SK-N-SH treated with all-trans-retinoic acid at 6 μM for 48 hours (cell line): ENCODE data around the gene PIMREG.

ENCODE experiments used
- ATAC-seq: fragments of 200-7000 bp; cut with Tn5 transposase; 3 replicates; pipeline ENCODE4 v1.9.1; 2020; ENCODE audit warnings: mild to moderate bottlenecking, moderate library complexity
- ARNTL ChIP-seq: fragments of 450-650 bp; formaldehyde crosslinking; IDR thresholded peaks from 2 replicates; pipeline ENCODE4 v1.5.0; 2020; ENCODE audit warnings: low read depth, mild to moderate bottlenecking, moderate library complexity, borderline replicate concordance
- BACH2 ChIP-seq: fragments of 250-450 bp; sonication (Bioruptor Pico); IDR thresholded peaks from 2 replicates; pipeline ENCODE4 v1.9.0; 2021; ENCODE audit warnings: mild to moderate bottlenecking, borderline replicate concordance
- CREB5 ChIP-seq: fragments of 250-450 bp; sonication (Bioruptor Pico); IDR thresholded peaks from 2 replicates; pipeline ENCODE4 v1.5.1; 2020; ENCODE audit warnings: low read depth, mild to moderate bottlenecking, moderate library complexity
- CSDC2 ChIP-seq: fragments of 250-450 bp; sonication (Bioruptor Pico); IDR thresholded peaks from 2 replicates; pipeline ENCODE4 v1.5.0; 2020; ENCODE audit warnings: mild to moderate bottlenecking, moderate library complexity
- CSRNP3 ChIP-seq: fragments of 250-450 bp; sonication (Bioruptor Pico); IDR thresholded peaks from 2 replicates; pipeline ENCODE4 v1.5.1; 2021; ENCODE audit warnings: mild to moderate bottlenecking, moderate library complexity
- ESRRG ChIP-seq: fragments of 250-450 bp; sonication (Bioruptor Pico); IDR thresholded peaks from 2 replicates; pipeline ENCODE4 v1.6.1; 2021; ENCODE audit warnings: mild to moderate bottlenecking
- ISL1 ChIP-seq: fragments of 250-450 bp; sonication (Bioruptor Pico); IDR thresholded peaks from 2 replicates; pipeline ENCODE4 v2.1.2; 2022; ENCODE audit warnings: mild to moderate bottlenecking, moderate library complexity
- OSR1 ChIP-seq: fragments of 250-450 bp; sonication (Bioruptor Pico); IDR thresholded peaks from 2 replicates; pipeline ENCODE4 v1.8.0; 2022; ENCODE audit warnings: moderate library complexity, mild to moderate bottlenecking, inconsistent platforms
- PATZ1 ChIP-seq: fragments of 250-450 bp; sonication (Bioruptor Pico); IDR thresholded peaks from 2 replicates; pipeline ENCODE4 v1.8.0; 2020; ENCODE audit warnings: mild to moderate bottlenecking, moderate library complexity, borderline replicate concordance
- POU6F1 ChIP-seq: fragments of 250-450 bp; sonication (Bioruptor Pico); IDR thresholded peaks from 2 replicates; pipeline ENCODE4 v1.8.0; 2021; ENCODE audit warnings: low read depth, mild to moderate bottlenecking, moderate library complexity, borderline replicate concordance
- PPARA ChIP-seq: fragments of 250-450 bp; sonication (Bioruptor Pico); IDR thresholded peaks from 2 replicates; pipeline ENCODE4 v1.5.0; 2020; ENCODE audit warnings: mild to moderate bottlenecking, borderline replicate concordance
- RARB ChIP-seq: fragments of 250-450 bp; sonication (Bioruptor Pico); IDR thresholded peaks from 2 replicates; pipeline ENCODE4 v1.8.0; 2021; ENCODE audit warnings: mild to moderate bottlenecking, moderate library complexity
- SNAI2 ChIP-seq: fragments of 250-450 bp; sonication (Bioruptor Pico); IDR thresholded peaks from 2 replicates; pipeline ENCODE4 v1.5.0; 2020; ENCODE audit warnings: mild to moderate bottlenecking, moderate library complexity
- TCF4 ChIP-seq: fragments of 250-450 bp; sonication (Bioruptor Pico); IDR thresholded peaks from 2 replicates; pipeline ENCODE4 v1.8.0; 2021; ENCODE audit warnings: mild to moderate bottlenecking, moderate library complexity, borderline replicate concordance
- TOX ChIP-seq: fragments of 250-450 bp; sonication (Bioruptor Pico); IDR thresholded peaks from 2 replicates; pipeline ENCODE4 v1.8.0; 2021; ENCODE audit warnings: mild to moderate bottlenecking, moderate library complexity, borderline replicate concordance
- TSHZ2 ChIP-seq: fragments of 250-450 bp; sonication (Bioruptor Pico); IDR thresholded peaks from 2 replicates; pipeline ENCODE4 v1.5.0; 2020; ENCODE audit warnings: mild to moderate bottlenecking, moderate library complexity
- ZNF565 ChIP-seq: fragments of 450-650 bp; formaldehyde crosslinking; conservative IDR thresholded peaks from 2 replicates; pipeline ENCODE4 v1.5.0; 2020; ENCODE audit warnings: low read depth, mild to moderate bottlenecking, moderate library complexity
- ZNF70 ChIP-seq: fragments of 450-650 bp; formaldehyde crosslinking; IDR thresholded peaks from 2 replicates; pipeline ENCODE4 v1.5.0; 2020; ENCODE audit warnings: mild to moderate bottlenecking, moderate library complexity
- ZNF8 ChIP-seq: fragments of 450-650 bp; formaldehyde crosslinking; IDR thresholded peaks from 2 replicates; pipeline ENCODE4 v1.5.0; 2020; ENCODE audit warnings: mild to moderate bottlenecking, moderate library complexity

The PIMREG gene

GRCh38 chr17:6458460-6458950, 14.2 kb downstream of the PIMREG start:
- TF ChIP-seq ESRRG (CRISPR knock-in tag) (no peak), POU6F1 (CRISPR knock-in tag) (no peak), ZNF8 (no peak), TSHZ2 (CRISPR knock-in tag) (no peak), ZNF70 (CRISPR knock-in tag) (no peak), TCF4 (CRISPR knock-in tag) (no peak), PATZ1 (CRISPR knock-in tag) (no peak), CREB5 (CRISPR knock-in tag) (no peak), ISL1 (CRISPR knock-in tag) (no peak), SNAI2 (CRISPR knock-in tag) (no peak)
- ATAC-seq, result no peak

- TF ChIP-seq ZNF565 (CRISPR knock-in tag), result no peak
- TF ChIP-seq TOX (CRISPR knock-in tag), result no peak
- no peak for TF ChIP-seq ZNF8
- no peak for TF ChIP-seq ESRRG (CRISPR knock-in tag)
- TF ChIP-seq CSDC2 (CRISPR knock-in tag), result no peak
- TF ChIP-seq CSRNP3 (CRISPR knock-in tag), result no peak
- TF ChIP-seq RARB (CRISPR knock-in tag), result no peak
- TF ChIP-seq ISL1 (CRISPR knock-in tag), result no peak
- no peak for TF ChIP-seq PPARA (CRISPR knock-in tag)
- no peak for TF ChIP-seq OSR1 (CRISPR knock-in tag)
- no peak for TF ChIP-seq TCF4 (CRISPR knock-in tag)
- no peak for TF ChIP-seq POU6F1 (CRISPR knock-in tag)
- TF ChIP-seq ARNTL (CRISPR knock-in tag), result no peak
- TF ChIP-seq ZNF70 (CRISPR knock-in tag), result no peak
- TF ChIP-seq BACH2 (CRISPR knock-in tag), result no peak
These were observed 16.4 kb downstream of the PIMREG start for GRCh38 chr17:6460531-6461161.

More at GRCh38 chr17:6460531-6461161, 16.4 kb downstream of the PIMREG start:
- no peak for ATAC-seq
